ENCODE data around the gene PAK1.

PAK1 gene

GRCh38 chr11:77299528-77299993, 174.3 kb downstream of the PAK1 start:
- ChIA-PET CTCF (interaction anchor here (0.5 kb wide), 1 partner anchor 50 kb away, joined by 4 read pairs; no protein-coding TSS in a partner anchor), POLR2A (no interaction called here)
- no peak for DNase-seq (ENCODE audit: extremely low spot score)
- no peak for TF ChIP-seq FOXM1 (IDR thresholded peaks at IDR 0.05; ENCODE audit: borderline replicate concordance)
- 0 out of 2 replicates have a peak, but pooled peaks have one; percentile 19 for TF ChIP-seq PKNOX1 (IDR thresholded peaks at IDR 0.05)
- TF ChIP-seq TARDBP (IDR thresholded peaks at IDR 0.05), result no peak
- TF ChIP-seq BHLHE40 (IDR thresholded peaks at IDR 0.05; ENCODE audit: borderline replicate concordance), result no peak

GRCh38 chr11:77294040-77294439, 179.9 kb downstream of the PAK1 start:
- POLR2A ChIA-PET, result no interaction called here
- no peak for DNase-seq (ENCODE audit: extremely low spot score)
- TF ChIP-seq SP1 (IDR thresholded peaks at IDR 0.05) (no peak), CTBP1 (IDR thresholded peaks at IDR 0.05; ENCODE audit: borderline replicate concordance) (no peak), L3MBTL2 (conservative IDR thresholded peaks at IDR 0.05) (no peak), FOXA1 (IDR thresholded peaks at IDR 0.05) (no peak), ARNT (IDR thresholded peaks at IDR 0.05) (no peak), ELF4 (IDR thresholded peaks at IDR 0.05) (no peak), PKNOX1 (IDR thresholded peaks at IDR 0.05) (no peak), FOXM1 (IDR thresholded peaks at IDR 0.05; ENCODE audit: borderline replicate concordance) (no peak), TARDBP (IDR thresholded peaks at IDR 0.05) (no peak), HDGF (IDR thresholded peaks at IDR 0.05; ENCODE audit: borderline replicate concordance) (no peak), LEF1 (IDR thresholded peaks at IDR 0.05; ENCODE audit: borderline replicate concordance) (no peak), NFRKB (IDR thresholded peaks at IDR 0.05) (no peak), FOXK2 (IDR thresholded peaks at IDR 0.05) (no peak), BHLHE40 (IDR thresholded peaks at IDR 0.05; ENCODE audit: borderline replicate concordance) (no peak), ZNF384 (IDR thresholded peaks at IDR 0.05) (no peak), SUZ12 (IDR thresholded peaks at IDR 0.05) (no peak)
- CTCF ChIA-PET, result no interaction called here

- ChIA-PET POLR2A (no interaction called here), CTCF (no interaction called here)
Measured at GRCh38 chr11:77289737-77290136, 184.2 kb downstream of the PAK1 start.

GRCh38 chr11:77287615-77288273, 186.2 kb downstream of the PAK1 start:
- no peak for DNase-seq (ENCODE audit: extremely low spot score)
- POLR2A ChIA-PET, result no interaction called here
- CTCF ChIA-PET, result no interaction called here
- TF ChIP-seq TARDBP (IDR thresholded peaks at IDR 0.05) (no peak), CTBP1 (IDR thresholded peaks at IDR 0.05; ENCODE audit: borderline replicate concordance) (no peak), L3MBTL2 (conservative IDR thresholded peaks at IDR 0.05) (no peak), FOXK2 (IDR thresholded peaks at IDR 0.05) (no peak), ELF4 (IDR thresholded peaks at IDR 0.05) (no peak), FOXM1 (IDR thresholded peaks at IDR 0.05; ENCODE audit: borderline replicate concordance) (no peak), HDGF (IDR thresholded peaks at IDR 0.05; ENCODE audit: borderline replicate concordance) (no peak), ZNF384 (IDR thresholded peaks at IDR 0.05) (no peak), NFRKB (IDR thresholded peaks at IDR 0.05) (no peak), ARNT (IDR thresholded peaks at IDR 0.05) (no peak), BHLHE40 (IDR thresholded peaks at IDR 0.05; ENCODE audit: borderline replicate concordance) (no peak), LEF1 (IDR thresholded peaks at IDR 0.05; ENCODE audit: borderline replicate concordance) (no peak), SUZ12 (IDR thresholded peaks at IDR 0.05) (no peak)

More at GRCh38 chr11:77289737-77290136, 184.2 kb downstream of the PAK1 start:
- TF ChIP-seq PKNOX1 (IDR thresholded peaks at IDR 0.05) (no peak), ELF4 (IDR thresholded peaks at IDR 0.05) (no peak), SP1 (IDR thresholded peaks at IDR 0.05) (no peak), NFRKB (IDR thresholded peaks at IDR 0.05) (no peak), SUZ12 (IDR thresholded peaks at IDR 0.05) (no peak), ARNT (IDR thresholded peaks at IDR 0.05) (no peak), BHLHE40 (IDR thresholded peaks at IDR 0.05; ENCODE audit: borderline replicate concordance) (no peak), ZNF384 (IDR thresholded peaks at IDR 0.05) (no peak), HDGF (IDR thresholded peaks at IDR 0.05; ENCODE audit: borderline replicate concordance) (no peak), FOXK2 (IDR thresholded peaks at IDR 0.05) (no peak), TARDBP (IDR thresholded peaks at IDR 0.05) (no peak), FOXA1 (IDR thresholded peaks at IDR 0.05) (no peak), LEF1 (IDR thresholded peaks at IDR 0.05; ENCODE audit: borderline replicate concordance) (no peak), L3MBTL2 (conservative IDR thresholded peaks at IDR 0.05) (no peak), CTBP1 (IDR thresholded peaks at IDR 0.05; ENCODE audit: borderline replicate concordance) (no peak)
- no peak for DNase-seq (ENCODE audit: extremely low spot score)

GRCh38 chr11:77287136-77287535, 186.8 kb downstream of the PAK1 start:
- ChIA-PET CTCF (no interaction called here), POLR2A (no interaction called here)
- TF ChIP-seq SUZ12 (IDR thresholded peaks at IDR 0.05) (no peak), NFRKB (IDR thresholded peaks at IDR 0.05) (no peak), CTBP1 (IDR thresholded peaks at IDR 0.05; ENCODE audit: borderline replicate concordance) (no peak), ELF4 (IDR thresholded peaks at IDR 0.05) (no peak), SP1 (IDR thresholded peaks at IDR 0.05) (no peak), ZNF384 (IDR thresholded peaks at IDR 0.05) (no peak)
- DNase-seq (ENCODE audit: extremely low spot score), result no peak

All from HEK293T (cell line).